A673 (cell line): ENCODE results near the gene RAB3C. TPM values are rescaled to one million over a fixed set of nuclear protein-coding genes. Genes with fewer than 3 reads are reported as not detected.

Experiments
- BruUV-seq: library from RNA; stranded (reverse); fragments of 400-500 nt; replicated peaks from 2 replicates; lab custom pipeline; 2021; lab: Mats Ljungman, UMichigan
- CTCF ChIA-PET: fragments of 300-600 bp; sonication (Branson Sonifier 250); formaldehyde crosslinking; loops from one replicate; lab custom pipeline; 2022; ENCODE audit warnings: antibody characterized with exemption; lab: Charles Lee
- POLR2A ChIA-PET: fragments of 300-600 bp; sonication (Branson Sonifier 250); formaldehyde crosslinking; loops from one replicate; lab custom pipeline; 2022; ENCODE audit warnings: antibody characterized with exemption; ENCODE audit not compliant: low non-redundant PET; lab: Charles Lee
- DNase-seq: peaks from one replicate; pipeline ENCODE4 v3.0.0-alpha.2; 2015; ENCODE audit warnings: low spot score
- H3K27ac ChIP-seq: fragments of 200-600 bp; sonication (generic); 2 replicates; pipeline ENCODE4 v1.5.1; 2016; ENCODE audit warnings: mixed run types, low read depth, mild to moderate bottlenecking, mixed read lengths, antibody characterized with exemption, low read length; ENCODE audit not compliant: poor library complexity, severe bottlenecking
- H3K27me3 ChIP-seq: fragments of 200-600 bp; sonication (generic); replicated peaks from 2 replicates; pipeline ENCODE4 v1.6.1; 2017; ENCODE audit warnings: mixed run types, low read depth, mild to moderate bottlenecking, mixed read lengths, antibody characterized with exemption, low read length; ENCODE audit not compliant: insufficient read depth, poor library complexity
- H3K36me3 ChIP-seq: fragments of 200-600 bp; sonication (generic); 2 replicates; pipeline ENCODE4 v1.6.1; 2016; ENCODE audit warnings: mixed run types, mild to moderate bottlenecking, mixed read lengths, antibody characterized with exemption, low read length; ENCODE audit not compliant: insufficient read depth, poor library complexity, severe bottlenecking
- H3K4me1 ChIP-seq: fragments of 200-600 bp; sonication (generic); 2 replicates; pipeline ENCODE4 v1.6.1; 2017; ENCODE audit warnings: mixed run types, mild to moderate bottlenecking, mixed read lengths, antibody characterized with exemption, low read length; ENCODE audit not compliant: insufficient read depth, poor library complexity, severe bottlenecking
- H3K4me3 ChIP-seq: fragments of 200-600 bp; sonication (generic); 2 replicates; pipeline ENCODE4 v1.5.1; 2016; ENCODE audit warnings: low read depth, mixed run types, mild to moderate bottlenecking, mixed read lengths, low read length; ENCODE audit not compliant: poor library complexity, severe bottlenecking
- H3K9me3 ChIP-seq: fragments of 200-600 bp; sonication (generic); 2 replicates; pipeline ENCODE4 v1.6.1; 2016; ENCODE audit warnings: mixed run types, low read depth, mild to moderate bottlenecking, mixed read lengths, antibody characterized with exemption, low read length; ENCODE audit not compliant: poor library complexity, severe bottlenecking
- EZH2 ChIP-seq: fragments of 200-600 bp; sonication (generic); IDR thresholded peaks from 2 replicates; pipeline ENCODE4 v1.6.1; 2017; ENCODE audit warnings: borderline replicate concordance, low read depth, mild to moderate bottlenecking, mixed read lengths, antibody characterized with exemption, low read length; ENCODE audit not compliant: poor library complexity, severe bottlenecking
- intact Hi-C: fragments of 100-400 bp; cut with micrococcal nuclease; formaldehyde crosslinking; loops from one replicate; pipeline ENCODE4 v1.10.0; 2022; ENCODE audit not compliant: unreplicated experiment
- total RNA-seq: library from RNA; stranded (reverse); gene quantifications from 2 replicates; pipeline ENCODE4 v1.2.3, GENCODE V29; 2021
- TF ChIP-seq, protein P1 (sequence below): fragments of 300-800, 200-600 bp; sonication (generic); conservative IDR thresholded peaks from 2 replicates; pipeline ENCODE4 v1.5.1; 2017; ENCODE audit warnings: low read depth, mild to moderate bottlenecking, antibody characterized with exemption, low read length, moderate library complexity, mixed read lengths

The RAB3C gene
- total RNA-seq, 1 experiment from 2014 or later = 0.64 TPM

DNA sequence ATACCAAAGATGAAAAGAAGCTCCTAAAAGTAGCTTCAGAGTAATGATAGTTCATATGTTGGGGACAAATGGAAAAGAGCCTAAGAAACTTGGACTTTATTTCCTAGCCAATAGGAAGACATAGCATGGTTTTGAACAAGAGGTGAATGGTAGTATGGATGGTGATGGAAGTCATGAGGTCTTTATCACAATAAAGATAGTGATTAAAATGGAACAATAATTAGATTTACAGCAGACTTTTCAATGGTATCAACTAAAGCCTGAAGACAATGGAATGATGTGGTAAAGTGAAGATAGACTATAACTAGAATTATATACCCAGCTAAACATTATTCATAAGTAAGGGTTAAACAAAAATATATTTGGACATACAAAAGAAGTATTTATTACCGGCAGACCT, 131.2 kb downstream of the RAB3C start:
- Histone ChIP-seq H3K4me1 (no peaks in the 10 kb centered on the region), H3K27me3 (no peaks in the 10 kb centered on the region), H3K36me3 (no peaks in the 10 kb centered on the region), H3K9me3 (peaks cover 6% of the 10 kb centered on the region), H3K4me3 (no peak overlapping the region), H3K27ac (no peak overlapping the region)
- POLR2A ChIA-PET = no interaction called here
- no peak for DNase-seq
- TF ChIP-seq, protein P1, sequence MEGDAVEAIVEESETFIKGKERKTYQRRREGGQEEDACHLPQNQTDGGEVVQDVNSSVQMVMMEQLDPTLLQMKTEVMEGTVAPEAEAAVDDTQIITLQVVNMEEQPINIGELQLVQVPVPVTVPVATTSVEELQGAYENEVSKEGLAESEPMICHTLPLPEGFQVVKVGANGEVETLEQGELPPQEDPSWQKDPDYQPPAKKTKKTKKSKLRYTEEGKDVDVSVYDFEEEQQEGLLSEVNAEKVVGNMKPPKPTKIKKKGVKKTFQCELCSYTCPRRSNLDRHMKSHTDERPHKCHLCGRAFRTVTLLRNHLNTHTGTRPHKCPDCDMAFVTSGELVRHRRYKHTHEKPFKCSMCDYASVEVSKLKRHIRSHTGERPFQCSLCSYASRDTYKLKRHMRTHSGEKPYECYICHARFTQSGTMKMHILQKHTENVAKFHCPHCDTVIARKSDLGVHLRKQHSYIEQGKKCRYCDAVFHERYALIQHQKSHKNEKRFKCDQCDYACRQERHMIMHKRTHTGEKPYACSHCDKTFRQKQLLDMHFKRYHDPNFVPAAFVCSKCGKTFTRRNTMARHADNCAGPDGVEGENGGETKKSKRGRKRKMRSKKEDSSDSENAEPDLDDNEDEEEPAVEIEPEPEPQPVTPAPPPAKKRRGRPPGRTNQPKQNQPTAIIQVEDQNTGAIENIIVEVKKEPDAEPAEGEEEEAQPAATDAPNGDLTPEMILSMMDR = no peak
- TF ChIP-seq EZH2 = no peak
- CTCF ChIA-PET = no interaction called here
- intact Hi-C loops = no loop called here
- no TSS peak for BruUV-seq

GRCh38 chr5:58715997-58716656, 133.3 kb downstream of the RAB3C start:
- POLR2A ChIA-PET = no interaction called here
- intact Hi-C loops = no loop called here
- BruUV-seq = no TSS peak
- no peaks in the 10 kb centered on the region for H3K27me3 ChIP-seq
- no peak overlapping the region for H3K27ac ChIP-seq
- DNase-seq = no peak
- H3K9me3 ChIP-seq = peaks cover 6% of the 10 kb centered on the region
- TF ChIP-seq EZH2 = no peak
- TF ChIP-seq, protein P1 = no peak
- H3K4me3 ChIP-seq = no peak overlapping the region
- H3K4me1 ChIP-seq = peaks cover under 1% of the 10 kb centered on the region
- CTCF ChIA-PET = no interaction called here
- no peaks in the 10 kb centered on the region for H3K36me3 ChIP-seq

GRCh38 chr5:58716713-58717112, 133.8 kb downstream of the RAB3C start:
- POLR2A ChIA-PET = no interaction called here
- CTCF ChIA-PET = no interaction called here

More at GRCh38 chr5:58716713-58717112, 133.8 kb downstream of the RAB3C start:
- H3K36me3 ChIP-seq = no peaks in the 10 kb centered on the region
- intact Hi-C loops = no loop called here
- H3K4me1 ChIP-seq = peaks cover 6% of the 10 kb centered on the region
- no peak for DNase-seq
- H3K4me3 ChIP-seq = no peak overlapping the region
- TF ChIP-seq, protein P1 = no peak
- TF ChIP-seq EZH2 = no peak
- peaks cover 6% of the 10 kb centered on the region for H3K9me3 ChIP-seq
- BruUV-seq = no TSS peak
- H3K27me3 ChIP-seq = no peaks in the 10 kb centered on the region
- no peak overlapping the region for H3K27ac ChIP-seq
